Hematopoietic multipotent progenitor cell treated with erythropoietin and hydrocortisone succinate and interleukin-3 and kit ligand, for 4 days (in vitro differentiated cells): ENCODE results near the gene SMPD3.

ENCODE experiments used
- DNase-seq: peaks from one replicate; pipeline ENCODE4 v3.0.0-alpha.2; 2015

Gene SMPD3

GRCh38 chr16:68432701-68433100, 15.6 kb downstream of the SMPD3 start:
- DNase-seq = no peak

- DNase-seq = no peak
Observed at GRCh38 chr16:68429076-68429854, 19.0 kb downstream of the SMPD3 start.

GRCh38 chr16:68427649-68428303, 20.5 kb downstream of the SMPD3 start:
- DNase-seq = no peak

- DNase-seq = no peak
Observed at GRCh38 chr16:68426347-68426652, 22.0 kb downstream of the SMPD3 start.

GRCh38 chr16:68425498-68426346, 22.6 kb downstream of the SMPD3 start:
- DNase-seq = no peak

- no peak for DNase-seq
Observed at GRCh38 chr16:68423771-68424170, 24.5 kb downstream of the SMPD3 start.

- DNase-seq = no peak
Observed at GRCh38 chr16:68422396-68422960, 25.8 kb downstream of the SMPD3 start.

GRCh38 chr16:68421076-68421475, 27.2 kb downstream of the SMPD3 start:
- no peak for DNase-seq

- DNase-seq = no peak
Observed at GRCh38 chr16:68420366-68420942, 27.9 kb downstream of the SMPD3 start.

GRCh38 chr16:68417711-68418301, 30.5 kb downstream of the SMPD3 start:
- DNase-seq = peak; percentile 77

GRCh38 chr16:68416057-68417046, 32.0 kb downstream of the SMPD3 start:
- no peak for DNase-seq

- DNase-seq = no peak
Observed at GRCh38 chr16:68414581-68414980, 33.7 kb downstream of the SMPD3 start.

GRCh38 chr16:68412061-68412460, 36.2 kb downstream of the SMPD3 start:
- DNase-seq = no peak

- no peak for DNase-seq
Observed at GRCh38 chr16:68411086-68411485, 37.2 kb downstream of the SMPD3 start.

GRCh38 chr16:68408967-68409366, 39.3 kb downstream of the SMPD3 start:
- DNase-seq = no peak

- DNase-seq = no peak
Observed at GRCh38 chr16:68408428-68408827, 39.9 kb downstream of the SMPD3 start.

GRCh38 chr16:68406458-68407152, 41.7 kb downstream of the SMPD3 start:
- no peak for DNase-seq

- no peak for DNase-seq
Observed at GRCh38 chr16:68404736-68405345, 43.5 kb downstream of the SMPD3 start.

GRCh38 chr16:68403704-68404103, 44.6 kb downstream of the SMPD3 start:
- no peak for DNase-seq

GRCh38 chr16:68403177-68403576, 45.1 kb downstream of the SMPD3 start:
- DNase-seq = no peak

GRCh38 chr16:68402748-68403040, 45.6 kb downstream of the SMPD3 start:
- DNase-seq = no peak
